ENCODE results near the gene GNA14. TPM values are rescaled to one million over a fixed set of nuclear protein-coding genes. Genes with fewer than 3 reads are reported as not detected.
"Not testable (repeated sequence)": the region's sequence is repeated elsewhere in the genome, so short reads cannot be mapped to it uniquely, and the experiment has no call there.

GNA14 gene
- total RNA-seq: 10 to 100 TPM in 2 of 4 donors, 1 to 10 TPM in 2; 3.9 to 12.4 (median 8.9) TPM

DNA sequence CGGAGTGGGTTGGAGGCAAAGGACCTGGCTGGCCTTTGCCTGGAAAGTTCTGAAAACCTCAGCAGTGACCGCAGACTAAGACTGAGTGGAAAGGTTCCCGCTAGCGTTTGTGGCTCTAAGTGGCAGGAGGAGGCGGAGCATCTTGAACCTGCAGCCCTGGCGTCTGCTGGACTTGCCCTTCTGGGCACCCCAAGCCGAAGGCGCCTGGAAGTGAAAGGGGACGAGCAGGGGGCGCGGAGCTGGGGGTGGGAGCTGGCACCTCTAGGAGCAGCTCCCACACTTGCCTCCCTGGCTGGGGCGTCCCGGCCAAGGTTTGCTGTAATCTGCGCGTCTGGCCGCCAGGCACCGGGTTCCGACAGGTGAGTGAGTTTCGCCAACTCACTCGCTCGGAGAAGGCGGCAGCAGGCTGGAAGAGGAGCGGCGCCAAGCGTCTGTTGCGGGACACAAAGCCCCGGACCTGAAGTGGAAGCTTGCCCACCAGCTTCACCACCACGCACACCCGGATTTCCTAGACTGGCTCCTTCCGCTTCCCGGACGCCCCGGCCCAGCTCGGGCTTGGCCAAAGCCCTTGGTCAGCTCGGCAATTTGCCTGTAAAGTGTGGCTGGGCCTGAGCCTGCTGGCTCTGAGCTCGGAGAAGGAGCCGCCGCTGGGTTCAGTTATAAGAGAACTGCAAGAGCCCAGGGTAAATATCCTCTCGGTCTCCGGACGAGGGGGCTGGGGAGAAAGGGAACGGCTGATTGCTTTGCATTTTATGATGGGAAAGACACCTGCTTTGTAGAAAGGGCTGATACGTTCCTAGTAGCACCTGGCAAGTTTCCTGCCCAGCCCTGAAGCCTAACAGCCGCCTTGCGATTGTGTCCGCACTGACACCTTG lies at the start of gene GNA14:
GNA14 (minus strand) TSS at position 89 of the 875 bp plus-strand sequence. CDS start 529 bp downstream, outside the sequence.
- Histone ChIP-seq H3K4me1 (peaks cover 0 to 9% (median 0%) of the 10 kb centered on the region in 4 donors), H3K27me3 (no peaks in the 10 kb centered on the region), H3K4me3 (peak within 1 kb of the TSS; percentile 32 to 64 (median 48)), H3K27ac (peak within 1 kb of the TSS; percentile 46 to 64 (median 56)), H3K9me3 (no peaks in the 10 kb centered on the region), H3K36me3 (no peaks in the 10 kb centered on the region)
- TF ChIP-seq, protein P1, sequence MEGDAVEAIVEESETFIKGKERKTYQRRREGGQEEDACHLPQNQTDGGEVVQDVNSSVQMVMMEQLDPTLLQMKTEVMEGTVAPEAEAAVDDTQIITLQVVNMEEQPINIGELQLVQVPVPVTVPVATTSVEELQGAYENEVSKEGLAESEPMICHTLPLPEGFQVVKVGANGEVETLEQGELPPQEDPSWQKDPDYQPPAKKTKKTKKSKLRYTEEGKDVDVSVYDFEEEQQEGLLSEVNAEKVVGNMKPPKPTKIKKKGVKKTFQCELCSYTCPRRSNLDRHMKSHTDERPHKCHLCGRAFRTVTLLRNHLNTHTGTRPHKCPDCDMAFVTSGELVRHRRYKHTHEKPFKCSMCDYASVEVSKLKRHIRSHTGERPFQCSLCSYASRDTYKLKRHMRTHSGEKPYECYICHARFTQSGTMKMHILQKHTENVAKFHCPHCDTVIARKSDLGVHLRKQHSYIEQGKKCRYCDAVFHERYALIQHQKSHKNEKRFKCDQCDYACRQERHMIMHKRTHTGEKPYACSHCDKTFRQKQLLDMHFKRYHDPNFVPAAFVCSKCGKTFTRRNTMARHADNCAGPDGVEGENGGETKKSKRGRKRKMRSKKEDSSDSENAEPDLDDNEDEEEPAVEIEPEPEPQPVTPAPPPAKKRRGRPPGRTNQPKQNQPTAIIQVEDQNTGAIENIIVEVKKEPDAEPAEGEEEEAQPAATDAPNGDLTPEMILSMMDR (IDR thresholded peaks at IDR 0.05): peak in 2 of 6 experiments; percentile 1 to 4
- TF ChIP-seq POLR2A (IDR thresholded peaks at IDR 0.05): no peak
- peak in 2 of 3 donors; percentile 59 to 78 for DNase-seq

DNA sequence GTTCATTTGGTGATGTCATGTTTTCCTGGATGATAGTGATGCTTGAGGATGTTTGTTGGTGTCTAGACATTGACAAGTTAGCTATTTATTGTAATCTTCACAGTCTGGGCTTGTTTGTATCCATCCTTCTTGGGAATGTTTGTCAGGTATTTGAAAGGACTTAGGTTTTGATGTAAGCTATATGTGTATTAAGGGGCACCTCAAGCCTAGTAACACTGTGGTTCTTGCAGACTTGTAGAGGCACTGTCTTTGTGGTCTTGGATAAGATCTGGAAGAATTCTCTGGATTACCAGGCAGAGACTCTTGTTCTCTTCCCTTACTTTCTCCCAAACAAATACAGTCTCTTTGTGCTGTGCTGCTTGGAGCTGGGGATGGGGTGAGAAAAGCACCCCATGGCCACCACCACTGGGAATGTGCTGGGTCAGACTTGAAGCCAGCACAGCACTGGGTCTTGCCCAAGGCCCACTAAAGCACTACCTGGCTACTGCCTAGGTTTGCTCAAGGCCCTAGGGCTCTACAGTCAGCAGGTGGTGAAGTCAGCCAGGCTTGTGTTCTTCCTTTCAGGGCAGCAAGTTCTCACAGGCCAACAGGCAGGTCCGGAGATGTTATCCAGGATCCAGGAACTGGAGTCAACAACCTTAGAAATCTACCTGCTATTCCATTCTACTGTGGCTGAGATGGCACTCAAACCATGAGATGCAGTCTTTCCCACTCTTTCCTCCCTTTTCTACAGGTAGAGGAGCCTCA lies 49.3 kb upstream of the GNA14 start:
- Histone ChIP-seq H3K4me1 (no peaks in the 10 kb centered on the region), H3K9me3 (no peaks in the 10 kb centered on the region), H3K27ac (no peak overlapping the region), H3K27me3 (no peaks in the 10 kb centered on the region), H3K4me3 (no peak overlapping the region), H3K36me3 (no peaks in the 10 kb centered on the region)
- DNase-seq: no peak
- TF ChIP-seq, protein P1 (IDR thresholded peaks at IDR 0.05): no peak
- TF ChIP-seq POLR2A (IDR thresholded peaks at IDR 0.05): no peak

DNA sequence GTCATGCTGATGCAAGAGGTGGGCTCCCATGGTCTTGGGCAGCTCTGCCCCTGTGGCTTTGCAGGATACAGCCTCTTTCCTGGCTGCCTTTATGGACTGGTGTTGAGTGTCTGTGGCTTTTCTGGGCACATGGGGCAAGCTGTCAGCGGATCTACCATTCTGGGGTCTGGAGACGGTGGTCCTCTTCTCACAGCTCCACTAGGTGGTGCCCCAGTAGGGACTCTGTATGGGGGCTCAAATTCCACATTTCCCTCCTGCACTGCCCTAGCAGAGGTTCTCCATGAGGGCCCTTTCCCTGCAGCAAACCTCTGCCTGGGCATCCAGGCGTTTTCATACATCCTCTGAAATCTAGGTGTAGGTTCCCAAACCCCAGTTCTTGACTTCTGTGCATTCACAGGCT lies 42.6 kb upstream of the GNA14 start:
- not testable (repeated sequence) for H3K36me3 ChIP-seq, H3K27me3 ChIP-seq, H3K4me3 ChIP-seq, H3K9me3 ChIP-seq, DNase-seq, H3K4me1 ChIP-seq, H3K27ac ChIP-seq

DNA sequence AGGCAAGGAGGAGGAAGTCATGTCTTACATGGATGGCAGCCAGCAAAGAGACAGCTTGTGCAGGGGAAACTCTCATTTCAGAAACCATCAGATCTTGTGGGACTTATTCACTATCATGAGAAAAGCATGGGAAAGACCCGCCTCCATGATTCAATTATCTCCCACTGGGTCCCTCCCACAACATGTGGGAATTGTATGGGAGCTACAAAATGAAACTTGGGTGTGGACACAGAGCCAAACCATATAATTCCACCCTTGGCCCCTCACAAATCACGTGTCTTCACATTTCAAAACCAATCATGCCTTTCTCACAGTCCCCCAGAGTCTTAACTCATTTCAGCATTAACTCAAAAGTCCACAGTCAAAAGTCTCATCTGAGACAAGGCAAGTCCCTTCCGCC lies 42.0 kb upstream of the GNA14 start:
- not testable (repeated sequence) for DNase-seq, H3K27me3 ChIP-seq, H3K4me3 ChIP-seq

DNA sequence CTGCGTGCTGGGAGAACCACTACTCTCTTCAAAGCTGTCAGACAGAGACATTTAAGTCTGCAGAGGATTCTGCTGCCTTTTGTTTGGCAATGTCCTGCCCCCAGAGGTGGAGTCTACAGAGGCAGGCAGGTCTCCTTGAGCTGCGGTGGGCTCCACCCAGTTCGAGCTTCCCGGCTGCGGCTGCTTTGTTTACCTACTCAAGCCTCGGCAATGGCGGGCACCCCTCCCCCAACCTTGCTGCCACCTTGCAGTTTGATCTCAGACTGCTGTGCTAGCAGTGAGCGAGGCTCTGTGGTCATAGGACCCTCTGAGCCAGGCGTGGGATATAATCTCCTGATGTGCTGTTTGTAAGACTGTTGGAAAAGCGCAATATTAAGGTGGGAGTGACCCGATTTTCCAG lies 39.6 kb upstream of the GNA14 start:
- H3K4me1 ChIP-seq, H3K4me3 ChIP-seq, DNase-seq, H3K36me3 ChIP-seq, H3K27ac ChIP-seq, H3K9me3 ChIP-seq, H3K27me3 ChIP-seq: not testable (repeated sequence)

More for the DNA sequence above, 42.0 kb upstream of the GNA14 start:
- not testable (repeated sequence) for H3K9me3 ChIP-seq, H3K4me1 ChIP-seq, H3K36me3 ChIP-seq, H3K27ac ChIP-seq

DNA sequence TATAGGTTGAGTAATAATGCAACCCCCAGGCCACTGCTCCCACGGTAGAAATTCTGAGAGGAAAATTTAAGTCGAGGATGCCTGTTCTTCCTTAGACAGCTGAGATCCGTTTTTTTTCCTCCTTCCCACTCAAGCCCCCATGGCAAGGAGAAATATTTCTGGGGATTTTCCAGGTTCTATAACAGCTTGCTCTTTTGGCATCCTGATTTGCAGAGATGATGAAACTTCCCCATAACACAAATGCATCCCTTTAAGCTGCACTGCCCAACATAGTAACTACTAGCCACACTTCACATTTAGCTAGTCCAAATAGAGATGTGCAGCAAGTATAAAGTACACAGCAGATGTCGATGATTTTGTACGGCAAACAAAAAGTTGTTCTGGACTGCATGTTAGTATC lies 32.5 kb upstream of the GNA14 start:
- Histone ChIP-seq H3K9me3 (no peaks in the 10 kb centered on the region), H3K4me3 (no peak overlapping the region), H3K4me1 (no peaks in the 10 kb centered on the region), H3K27me3 (no peaks in the 10 kb centered on the region), H3K36me3 (no peaks in the 10 kb centered on the region), H3K27ac (no peak overlapping the region)
- TF ChIP-seq POLR2A (IDR thresholded peaks at IDR 0.05): no peak
- TF ChIP-seq, protein P1 (IDR thresholded peaks at IDR 0.05): no peak
- DNase-seq: no peak

Data from Peyer's patch (tissue), 4 donors.